HL-60 (cell line): Measurements from ENCODE around the gene DNLZ.

ENCODE experiments used
- DNase-seq, 2 experiments: peaks; one replicate each; pipeline ENCODE4 v3.0.0-alpha.2; 2010 to 2020; ENCODE audit warnings: low read depth in 1 of 2, low spot score in 1 of 2
- H3K27ac ChIP-seq: fragments of 250-450 bp; sonication (Bioruptor Pico); replicated peaks from 2 replicates; pipeline ENCODE4 v1.5.1; 2020; ENCODE audit warnings: mild to moderate bottlenecking, moderate library complexity
- H3K27me3 ChIP-seq: fragments of 250-450 bp; sonication (Bioruptor Pico); 2 replicates; pipeline ENCODE4 v1.5.1; 2021; ENCODE audit warnings: mild to moderate bottlenecking, moderate library complexity; ENCODE audit not compliant: insufficient read depth, poor library complexity, severe bottlenecking
- H3K4me3 ChIP-seq: replicated peaks from 2 replicates; pipeline ENCODE4 v1.5.1; 2011; ENCODE audit warnings: mild to moderate bottlenecking, control low read depth, low read length; ENCODE audit not compliant: insufficient read depth
- GABPA ChIP-seq: IDR thresholded peaks from 2 replicates; pipeline ENCODE4 v1.6.1; 2012; ENCODE audit warnings: low read depth
- POLR2AphosphoS5 ChIP-seq: IDR thresholded peaks from 2 replicates; pipeline ENCODE4 v1.6.1; 2012; ENCODE audit warnings: low read depth
- SPI1 ChIP-seq: IDR thresholded peaks from 2 replicates; pipeline ENCODE4 v1.6.1; 2012; ENCODE audit warnings: low read depth, mild to moderate bottlenecking, borderline replicate concordance
- TF ChIP-seq, protein P1 (sequence below): IDR thresholded peaks from 2 replicates; pipeline ENCODE4 v1.6.1; 2012; ENCODE audit warnings: low read depth; ENCODE audit not compliant: insufficient replicate concordance
- TF ChIP-seq, protein P2 (sequence below): IDR thresholded peaks from one replicate; pipeline ENCODE4 v1.5.1; 2011; ENCODE audit warnings: low read length, control low read depth, inconsistent platforms; ENCODE audit not compliant: insufficient read depth

The DNLZ gene

DNA sequence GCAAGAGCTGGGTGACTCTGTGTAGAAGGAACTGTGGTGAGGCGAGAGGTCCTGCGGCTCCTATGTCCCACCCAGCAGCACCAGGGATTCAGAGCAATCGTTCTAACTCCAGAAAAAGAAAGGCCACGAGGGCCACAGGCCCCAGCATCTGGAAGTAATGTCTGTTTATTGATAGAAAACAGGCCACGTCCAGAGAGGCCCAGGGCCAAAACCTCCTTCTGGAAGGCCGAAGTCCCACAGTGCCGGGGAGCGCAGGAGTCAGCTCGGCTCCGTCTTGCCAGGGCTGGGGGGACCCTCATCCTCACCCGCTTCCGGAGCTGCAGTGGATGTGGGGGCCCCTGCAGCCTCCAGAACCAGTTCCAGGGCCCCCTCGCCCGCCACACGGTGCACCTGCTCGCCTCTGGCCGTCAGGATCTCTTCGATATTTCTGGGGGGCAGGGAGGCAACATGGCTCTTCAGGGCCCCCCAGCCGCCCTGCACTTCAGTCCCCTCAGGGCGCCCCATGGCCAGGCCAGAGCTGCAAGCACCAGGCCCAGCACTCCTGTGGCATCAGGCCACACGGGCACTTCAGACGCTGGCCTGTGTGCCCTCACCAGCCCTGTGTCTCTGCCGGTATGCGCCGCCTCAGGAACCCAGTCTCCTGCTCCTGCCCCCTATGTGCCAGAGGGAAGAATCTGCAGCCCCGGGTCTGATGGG, 1.6 kb downstream of the DNLZ start:
- no peak overlapping the region for H3K27ac ChIP-seq
- H3K4me3 ChIP-seq = no peak overlapping the region
- TF ChIP-seq, protein P1, sequence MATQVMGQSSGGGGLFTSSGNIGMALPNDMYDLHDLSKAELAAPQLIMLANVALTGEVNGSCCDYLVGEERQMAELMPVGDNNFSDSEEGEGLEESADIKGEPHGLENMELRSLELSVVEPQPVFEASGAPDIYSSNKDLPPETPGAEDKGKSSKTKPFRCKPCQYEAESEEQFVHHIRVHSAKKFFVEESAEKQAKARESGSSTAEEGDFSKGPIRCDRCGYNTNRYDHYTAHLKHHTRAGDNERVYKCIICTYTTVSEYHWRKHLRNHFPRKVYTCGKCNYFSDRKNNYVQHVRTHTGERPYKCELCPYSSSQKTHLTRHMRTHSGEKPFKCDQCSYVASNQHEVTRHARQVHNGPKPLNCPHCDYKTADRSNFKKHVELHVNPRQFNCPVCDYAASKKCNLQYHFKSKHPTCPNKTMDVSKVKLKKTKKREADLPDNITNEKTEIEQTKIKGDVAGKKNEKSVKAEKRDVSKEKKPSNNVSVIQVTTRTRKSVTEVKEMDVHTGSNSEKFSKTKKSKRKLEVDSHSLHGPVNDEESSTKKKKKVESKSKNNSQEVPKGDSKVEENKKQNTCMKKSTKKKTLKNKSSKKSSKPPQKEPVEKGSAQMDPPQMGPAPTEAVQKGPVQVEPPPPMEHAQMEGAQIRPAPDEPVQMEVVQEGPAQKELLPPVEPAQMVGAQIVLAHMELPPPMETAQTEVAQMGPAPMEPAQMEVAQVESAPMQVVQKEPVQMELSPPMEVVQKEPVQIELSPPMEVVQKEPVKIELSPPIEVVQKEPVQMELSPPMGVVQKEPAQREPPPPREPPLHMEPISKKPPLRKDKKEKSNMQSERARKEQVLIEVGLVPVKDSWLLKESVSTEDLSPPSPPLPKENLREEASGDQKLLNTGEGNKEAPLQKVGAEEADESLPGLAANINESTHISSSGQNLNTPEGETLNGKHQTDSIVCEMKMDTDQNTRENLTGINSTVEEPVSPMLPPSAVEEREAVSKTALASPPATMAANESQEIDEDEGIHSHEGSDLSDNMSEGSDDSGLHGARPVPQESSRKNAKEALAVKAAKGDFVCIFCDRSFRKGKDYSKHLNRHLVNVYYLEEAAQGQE = no peak
- TF ChIP-seq SPI1 (no peak), GABPA (no peak)
- TF ChIP-seq, protein P2, sequence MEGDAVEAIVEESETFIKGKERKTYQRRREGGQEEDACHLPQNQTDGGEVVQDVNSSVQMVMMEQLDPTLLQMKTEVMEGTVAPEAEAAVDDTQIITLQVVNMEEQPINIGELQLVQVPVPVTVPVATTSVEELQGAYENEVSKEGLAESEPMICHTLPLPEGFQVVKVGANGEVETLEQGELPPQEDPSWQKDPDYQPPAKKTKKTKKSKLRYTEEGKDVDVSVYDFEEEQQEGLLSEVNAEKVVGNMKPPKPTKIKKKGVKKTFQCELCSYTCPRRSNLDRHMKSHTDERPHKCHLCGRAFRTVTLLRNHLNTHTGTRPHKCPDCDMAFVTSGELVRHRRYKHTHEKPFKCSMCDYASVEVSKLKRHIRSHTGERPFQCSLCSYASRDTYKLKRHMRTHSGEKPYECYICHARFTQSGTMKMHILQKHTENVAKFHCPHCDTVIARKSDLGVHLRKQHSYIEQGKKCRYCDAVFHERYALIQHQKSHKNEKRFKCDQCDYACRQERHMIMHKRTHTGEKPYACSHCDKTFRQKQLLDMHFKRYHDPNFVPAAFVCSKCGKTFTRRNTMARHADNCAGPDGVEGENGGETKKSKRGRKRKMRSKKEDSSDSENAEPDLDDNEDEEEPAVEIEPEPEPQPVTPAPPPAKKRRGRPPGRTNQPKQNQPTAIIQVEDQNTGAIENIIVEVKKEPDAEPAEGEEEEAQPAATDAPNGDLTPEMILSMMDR = no peak
- no peak for DNase-seq
- no peaks in the 10 kb centered on the region for H3K27me3 ChIP-seq

DNA sequence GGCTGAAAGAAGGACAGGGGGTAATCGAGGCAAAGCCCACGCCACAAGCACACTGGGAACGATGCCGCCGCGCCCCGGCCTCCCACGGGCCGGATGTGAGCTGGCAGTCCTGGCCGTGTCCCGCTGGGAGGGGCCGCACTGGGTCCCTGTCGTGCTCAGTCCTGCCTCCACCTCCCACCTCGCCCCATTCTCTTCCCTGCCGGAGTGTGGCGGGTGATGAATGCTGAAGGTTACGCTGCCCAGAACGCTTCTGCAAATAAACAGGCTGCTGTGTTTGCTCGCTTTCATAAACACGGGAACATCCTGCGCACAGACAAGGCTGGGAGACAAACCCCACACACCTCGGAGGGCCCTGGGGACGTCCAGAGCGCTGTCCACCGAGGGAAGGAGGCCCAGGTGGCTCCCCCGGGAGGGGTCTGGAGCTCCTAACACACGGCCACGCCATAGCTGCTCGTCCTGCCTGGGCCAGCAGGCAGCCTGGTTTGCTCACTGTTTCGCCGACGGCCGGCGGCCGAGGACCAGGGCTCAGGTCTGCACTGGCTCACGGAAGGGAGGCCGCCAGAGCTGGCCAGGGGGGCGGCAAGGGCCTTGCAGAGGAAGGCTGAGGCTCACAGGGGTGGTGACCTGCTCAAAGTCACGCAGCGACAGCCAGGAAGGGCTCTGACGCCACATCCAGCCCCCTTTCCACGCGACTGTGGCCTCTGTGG, 2.3 kb downstream of the DNLZ start:
- DNase-seq = no peak
- Histone ChIP-seq H3K4me3 (no peak overlapping the region), H3K27ac (no peak overlapping the region), H3K27me3 (no peaks in the 10 kb centered on the region)
- TF ChIP-seq POLR2AphosphoS5 = no peak
- no peak for TF ChIP-seq GABPA
- TF ChIP-seq, protein P1 = no peak

DNA sequence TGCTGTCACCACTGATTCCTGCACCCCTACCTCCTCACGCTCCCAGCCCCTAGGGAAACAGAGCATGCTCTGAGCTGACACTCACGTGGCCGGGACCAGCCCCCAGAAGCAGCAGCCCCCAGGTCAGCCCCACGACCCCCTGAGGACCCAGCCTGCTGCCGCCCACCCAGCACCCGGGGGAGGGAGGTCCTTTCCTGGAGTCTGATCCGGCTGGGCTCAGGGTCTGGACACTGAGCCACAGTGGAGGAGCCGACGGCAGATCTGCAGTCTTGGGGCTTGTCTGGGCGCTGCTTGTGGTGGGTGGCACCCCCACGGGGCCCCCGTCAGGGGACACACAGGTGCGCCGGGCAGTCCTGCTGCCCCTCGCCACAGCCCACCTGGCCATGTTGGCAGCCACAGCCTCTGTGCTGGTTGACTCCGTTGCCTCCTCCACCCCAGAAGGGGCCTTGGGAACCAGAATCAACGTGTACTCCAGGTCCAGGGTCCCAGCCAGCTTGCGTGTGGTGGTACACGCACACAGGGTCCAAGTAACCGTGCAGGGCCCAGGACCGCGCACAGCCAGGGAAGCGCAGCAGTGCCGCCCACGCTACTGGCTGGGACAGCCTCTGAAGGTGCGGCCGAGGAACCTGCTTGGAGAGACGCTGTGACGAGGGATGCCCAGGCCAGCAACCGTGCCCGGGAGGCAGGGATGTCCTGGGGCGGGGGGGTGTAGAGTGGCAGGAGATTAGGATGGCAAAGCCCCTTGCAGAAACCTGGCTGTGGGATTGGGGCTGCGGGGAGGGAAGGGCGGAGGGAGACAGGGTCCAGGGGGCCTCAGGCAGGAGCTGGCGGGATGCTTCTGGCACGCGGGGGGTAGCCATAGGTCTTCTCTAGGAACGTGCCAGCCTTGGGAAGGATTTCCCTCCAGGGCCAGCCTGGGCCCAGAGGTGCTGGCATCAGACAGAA, 3.5 kb downstream of the DNLZ start:
- DNase-seq = no peak

More for the DNA sequence above, 3.5 kb downstream of the DNLZ start:
- Histone ChIP-seq H3K27me3 (no peaks in the 10 kb centered on the region), H3K4me3 (no peak overlapping the region), H3K27ac (no peak overlapping the region)
- TF ChIP-seq, protein P2 = no peak
- no peak for TF ChIP-seq GABPA
- no peak for TF ChIP-seq SPI1
- TF ChIP-seq, protein P1 = no peak
- no peak for TF ChIP-seq POLR2AphosphoS5
